ENCODE results near the gene FCHO2.

DNA sequence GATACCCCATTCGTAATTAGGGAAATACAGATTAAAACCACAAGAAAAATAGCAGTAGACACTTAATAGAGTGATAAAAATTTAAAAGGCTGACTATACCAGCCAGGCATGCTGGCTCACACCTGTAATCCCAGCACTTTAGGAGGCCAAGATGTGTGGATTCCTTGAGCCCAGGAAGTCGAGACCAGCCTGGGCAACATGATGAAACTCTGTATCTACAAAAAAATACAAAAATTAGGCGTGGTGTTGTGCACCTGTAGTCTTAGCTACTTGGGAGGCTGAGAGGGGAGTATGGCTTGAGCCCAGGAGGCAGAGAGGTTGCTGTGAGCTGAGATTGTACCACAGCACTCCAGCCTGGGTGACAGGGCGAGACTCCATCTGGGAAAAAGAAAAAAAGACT is 72.0 kb downstream of the FCHO2 start:
- no peak for TF ChIP-seq EZH2 (IDR thresholded peaks at IDR 0.05; ENCODE audit: insufficient read depth, poor library complexity, severe bottlenecking)
- TF ChIP-seq EZH2phosphoT487 (IDR thresholded peaks at IDR 0.05; ENCODE audit: insufficient read depth, low read depth) = no peak

Data from GM23248 (cell line).